NOMO-1 treated with DMSO at 0.1 percent for 48 hours (cell line): Measurements from ENCODE around the gene PCDHB9.
"Not testable (repeated sequence)": the region's sequence is repeated elsewhere in the genome, so short reads cannot be mapped to it uniquely, and the experiment has no call there.

Source experiments
- DNase-seq: peaks from one replicate; lab custom pipeline; 2025; ENCODE audit not compliant: unreplicated experiment; lab: John Stamatoyannopoulos, UW

Gene PCDHB9

GRCh38 chr5:141186897-141187512 lies at the start of gene PCDHB9:
Gene PCDHB9, plus strand, starts transcription at chr5:141187161. Its CDS starts 158 bp downstream, at chr5:141187319.
- no peak for DNase-seq

DNA sequence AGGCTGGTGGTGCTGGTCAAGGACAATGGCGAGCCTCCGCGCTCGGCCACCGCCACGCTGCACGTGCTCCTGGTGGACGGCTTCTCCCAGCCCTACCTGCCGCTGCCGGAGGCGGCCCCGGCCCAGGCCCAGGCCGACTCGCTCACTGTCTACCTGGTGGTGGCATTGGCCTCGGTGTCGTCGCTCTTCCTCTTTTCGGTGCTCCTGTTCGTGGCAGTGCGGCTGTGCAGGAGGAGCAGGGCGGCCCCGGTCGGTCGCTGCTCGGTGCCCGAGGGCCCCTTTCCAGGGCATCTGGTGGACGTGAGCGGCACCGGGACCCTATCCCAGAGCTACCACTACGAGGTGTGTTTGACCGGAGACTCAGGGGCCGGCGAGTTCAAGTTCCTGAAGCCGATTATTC lies 49.6 kb upstream of the PCDHB9 start:
- not testable (repeated sequence) for DNase-seq

GRCh38 chr5:141149812-141150211 lies 37.1 kb upstream of the PCDHB9 start, which contains the start of gene PCDHB6:
Gene PCDHB6, plus strand, starts transcription at chr5:141150057. Its CDS starts 201 bp downstream, at chr5:141150258.
- no peak for DNase-seq

- DNase-seq = no peak
Measured at GRCh38 chr5:141150224-141150992, 36.6 kb upstream of the PCDHB9 start.

GRCh38 chr5:141150993-141151325 lies 36.0 kb upstream of the PCDHB9 start:
- DNase-seq = no peak

DNA sequence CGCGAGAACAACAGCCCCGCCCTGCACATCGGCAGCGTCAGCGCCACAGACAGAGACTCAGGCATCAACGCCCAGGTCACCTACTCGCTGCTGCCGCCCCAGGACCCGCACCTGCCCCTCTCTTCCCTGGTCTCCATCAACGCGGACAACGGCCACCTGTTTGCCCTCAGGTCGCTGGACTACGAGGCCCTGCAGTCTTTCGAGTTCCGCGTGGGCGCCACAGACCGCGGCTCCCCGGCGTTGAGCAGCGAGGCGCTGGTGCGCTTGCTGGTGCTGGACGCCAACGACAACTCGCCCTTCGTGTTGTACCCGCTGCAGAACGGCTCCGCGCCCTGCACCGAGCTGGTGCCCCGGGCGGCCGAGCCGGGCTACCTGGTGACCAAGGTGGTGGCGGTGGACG lies 35.3 kb upstream of the PCDHB9 start:
- DNase-seq = not testable (repeated sequence)

DNA sequence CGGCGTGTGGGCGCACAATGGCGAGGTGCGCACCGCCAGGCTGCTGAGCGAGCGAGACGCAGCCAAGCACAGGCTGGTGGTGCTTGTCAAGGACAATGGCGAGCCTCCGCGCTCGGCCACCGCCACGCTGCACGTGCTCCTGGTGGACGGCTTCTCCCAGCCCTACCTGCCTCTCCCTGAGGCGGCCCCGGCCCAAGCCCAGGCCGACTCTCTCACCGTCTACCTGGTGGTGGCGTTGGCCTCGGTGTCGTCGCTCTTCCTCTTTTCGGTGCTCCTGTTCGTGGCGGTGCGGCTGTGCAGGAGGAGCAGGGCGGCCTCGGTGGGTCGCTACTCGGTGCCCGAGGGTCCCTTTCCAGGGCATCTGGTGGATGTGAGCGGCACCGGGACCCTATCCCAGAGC lies 34.9 kb upstream of the PCDHB9 start:
- DNase-seq = not testable (repeated sequence)

DNA sequence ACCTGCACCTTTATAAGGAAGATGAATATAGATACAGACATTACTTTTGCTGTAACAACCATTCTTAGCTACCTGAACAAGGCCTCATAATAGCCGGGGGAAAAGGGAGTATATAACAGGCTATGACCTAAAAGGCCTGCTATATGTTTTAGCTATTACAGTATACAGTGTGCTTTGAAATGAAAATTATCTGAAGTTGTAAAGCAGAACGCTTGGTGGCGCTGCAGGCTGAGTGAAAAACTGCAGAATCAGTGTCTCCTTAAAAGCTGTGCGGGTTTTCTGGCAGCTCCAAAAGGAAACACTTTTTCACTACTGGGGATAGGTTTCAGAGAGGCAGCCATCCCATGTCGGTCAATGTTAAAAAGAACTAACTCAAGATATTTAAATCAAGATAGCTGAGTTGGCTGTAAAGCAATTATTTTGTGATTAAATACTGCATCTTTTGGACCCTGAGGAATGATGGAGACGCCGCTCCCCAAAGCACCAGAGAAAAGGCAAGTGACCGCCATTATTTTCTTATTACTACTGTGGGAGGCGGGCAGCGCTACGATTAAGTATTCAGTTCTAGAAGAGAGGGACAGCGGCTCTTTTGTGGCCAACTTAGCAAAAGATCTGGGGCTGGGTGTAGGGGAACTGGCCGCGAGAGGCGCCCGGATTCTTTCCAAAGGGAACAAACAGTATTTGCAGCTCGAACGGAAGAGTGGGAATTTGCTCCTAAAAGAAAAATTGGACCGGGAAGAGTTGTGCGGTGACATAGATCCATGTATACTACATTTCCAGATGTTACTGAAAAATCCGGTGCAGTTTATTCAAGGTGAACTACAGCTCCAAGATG lies 31.2 kb upstream of the PCDHB9 start:
- no peak for DNase-seq

GRCh38 chr5:141157356-141157755 lies 29.6 kb upstream of the PCDHB9 start:
- DNase-seq = not testable (repeated sequence)

GRCh38 chr5:141157901-141158300 lies 29.1 kb upstream of the PCDHB9 start:
- not testable (repeated sequence) for DNase-seq

GRCh38 chr5:141172381-141173204 lies 14.4 kb upstream of the PCDHB9 start, which contains the start of gene PCDHB7:
Gene PCDHB7, plus strand, starts transcription at chr5:141172644. Its CDS starts 192 bp downstream, at chr5:141172836.
- DNase-seq = peak; percentile 1

GRCh38 chr5:141174291-141175104 lies 12.5 kb upstream of the PCDHB9 start:
- DNase-seq = not testable (repeated sequence)

DNA sequence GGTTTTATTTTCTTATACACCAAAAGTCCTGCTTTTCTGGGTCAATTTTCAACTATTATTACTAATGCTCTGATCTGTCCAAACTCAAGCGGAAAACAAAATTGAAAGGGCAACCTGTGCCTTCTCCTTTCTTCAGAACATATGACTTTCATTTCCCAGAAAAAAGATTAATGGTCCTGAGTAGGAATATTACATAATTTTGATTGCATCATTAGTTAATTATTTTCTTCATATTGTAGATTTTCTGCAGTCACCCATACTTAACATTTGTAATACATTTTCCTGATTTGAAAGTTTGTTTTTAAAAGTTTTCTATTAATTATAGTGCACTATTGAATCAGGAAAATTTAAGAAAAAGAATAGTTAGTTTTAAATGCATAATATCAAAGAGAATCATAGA lies 11.0 kb upstream of the PCDHB9 start:
- DNase-seq = no peak

GRCh38 chr5:141177577-141178191 lies 9.3 kb upstream of the PCDHB9 start, which contains the start of gene PCDHB8:
Gene PCDHB8, plus strand, starts transcription at chr5:141177790. Its CDS starts 245 bp downstream, at chr5:141178035.
- not testable (repeated sequence) for DNase-seq

DNA sequence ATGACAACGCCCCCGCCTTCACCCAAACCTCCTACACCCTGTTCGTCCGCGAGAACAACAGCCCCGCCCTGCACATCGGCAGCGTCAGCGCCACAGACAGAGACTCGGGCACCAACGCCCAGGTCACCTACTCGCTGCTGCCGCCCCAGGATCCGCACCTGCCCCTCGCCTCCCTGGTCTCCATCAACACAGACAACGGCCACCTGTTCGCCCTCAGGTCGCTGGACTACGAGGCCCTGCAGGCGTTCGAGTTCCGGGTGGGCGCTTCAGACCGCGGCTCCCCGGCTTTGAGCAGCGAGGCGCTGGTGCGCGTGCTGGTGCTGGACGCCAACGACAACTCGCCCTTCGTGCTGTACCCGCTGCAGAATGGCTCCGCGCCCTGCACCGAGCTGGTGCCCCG lies 7.6 kb upstream of the PCDHB9 start:
- DNase-seq = not testable (repeated sequence)

DNA sequence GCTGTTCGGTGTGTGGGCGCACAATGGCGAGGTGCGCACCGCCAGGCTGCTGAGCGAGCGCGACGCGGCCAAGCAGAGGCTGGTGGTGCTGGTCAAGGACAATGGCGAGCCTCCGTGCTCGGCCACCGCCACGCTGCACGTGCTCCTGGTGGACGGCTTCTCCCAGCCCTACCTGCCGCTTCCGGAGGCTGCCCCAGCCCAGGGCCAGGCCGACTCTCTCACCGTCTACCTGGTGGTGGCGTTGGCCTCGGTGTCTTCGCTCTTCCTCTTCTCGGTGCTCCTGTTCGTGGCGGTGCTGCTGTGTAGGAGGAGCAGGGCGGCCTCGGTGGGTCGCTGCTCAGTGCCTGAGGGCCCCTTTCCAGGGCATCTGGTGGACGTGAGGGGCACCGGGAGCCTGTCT lies 7.1 kb upstream of the PCDHB9 start:
- DNase-seq = not testable (repeated sequence)

DNA sequence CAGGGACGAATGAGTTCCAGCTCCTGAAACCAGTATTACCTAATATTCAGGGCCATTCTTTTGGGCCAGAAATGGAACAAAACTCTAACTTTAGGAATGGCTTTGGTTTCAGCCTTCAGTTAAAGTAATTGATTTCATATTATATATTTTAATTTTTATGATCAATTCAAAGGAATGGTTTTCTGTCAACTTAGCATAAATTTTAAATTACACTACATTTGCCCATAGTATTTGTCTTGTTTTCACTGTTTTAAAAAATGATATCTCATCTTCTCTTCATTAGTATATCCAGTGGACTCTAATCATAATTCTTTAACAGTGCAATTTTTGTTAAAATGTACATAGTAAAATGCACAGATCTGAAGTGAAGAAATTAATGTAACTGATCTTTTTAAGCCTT lies 6.6 kb upstream of the PCDHB9 start:
- no peak for DNase-seq

GRCh38 chr5:141182248-141182647 lies 4.7 kb upstream of the PCDHB9 start, which contains the start of gene PCDHB16:
Gene PCDHB16, plus strand, starts transcription at chr5:141182387. Its CDS starts 173 bp downstream, at chr5:141182560.
- no peak for DNase-seq
